ENCODE results near the gene SLC7A1.

GRCh38 chr13:29589967-29590366, 5.5 kb downstream of the SLC7A1 start:
- no peak for TF ChIP-seq EP300 (IDR thresholded peaks at IDR 0.05)
- TF ChIP-seq CTCF (IDR thresholded peaks at IDR 0.05), result no peak

Data from suprapubic skin (tissue), 3 donors.